Fibroblast of the conjunctiva (primary cell): ENCODE results near the gene PPP1R15B.
"Not testable (repeated sequence)": the region's sequence is repeated elsewhere in the genome, so short reads cannot be mapped to it uniquely, and the experiment has no call there.

Experiments used
- DNase-seq: peaks from one replicate; pipeline ENCODE4 v3.0.0-alpha.2; 2010; ENCODE audit warnings: low read depth

The PPP1R15B gene

GRCh38 chr1:204443871-204444581 is 32.4 kb upstream of the PPP1R15B start:
- no peak for DNase-seq

DNA sequence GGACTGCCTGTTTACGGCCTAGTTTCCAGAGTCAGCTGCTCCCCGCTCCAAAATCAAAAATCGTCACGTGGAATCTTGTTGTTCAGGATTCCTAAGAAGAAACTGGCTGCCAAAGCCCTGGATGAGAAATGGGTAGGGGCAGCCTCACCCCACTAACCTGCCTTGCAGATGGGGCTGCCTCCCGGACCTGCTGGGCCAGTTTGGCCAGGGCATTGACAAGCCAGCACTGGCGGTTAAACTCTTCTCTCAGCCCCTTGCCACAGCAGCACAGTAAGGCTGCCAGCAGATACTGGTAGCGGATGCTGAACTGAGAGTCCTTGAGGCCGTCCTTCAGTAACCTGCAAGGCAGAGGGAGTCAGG is 31.6 kb upstream of the PPP1R15B start:
- DNase-seq: no peak

DNA sequence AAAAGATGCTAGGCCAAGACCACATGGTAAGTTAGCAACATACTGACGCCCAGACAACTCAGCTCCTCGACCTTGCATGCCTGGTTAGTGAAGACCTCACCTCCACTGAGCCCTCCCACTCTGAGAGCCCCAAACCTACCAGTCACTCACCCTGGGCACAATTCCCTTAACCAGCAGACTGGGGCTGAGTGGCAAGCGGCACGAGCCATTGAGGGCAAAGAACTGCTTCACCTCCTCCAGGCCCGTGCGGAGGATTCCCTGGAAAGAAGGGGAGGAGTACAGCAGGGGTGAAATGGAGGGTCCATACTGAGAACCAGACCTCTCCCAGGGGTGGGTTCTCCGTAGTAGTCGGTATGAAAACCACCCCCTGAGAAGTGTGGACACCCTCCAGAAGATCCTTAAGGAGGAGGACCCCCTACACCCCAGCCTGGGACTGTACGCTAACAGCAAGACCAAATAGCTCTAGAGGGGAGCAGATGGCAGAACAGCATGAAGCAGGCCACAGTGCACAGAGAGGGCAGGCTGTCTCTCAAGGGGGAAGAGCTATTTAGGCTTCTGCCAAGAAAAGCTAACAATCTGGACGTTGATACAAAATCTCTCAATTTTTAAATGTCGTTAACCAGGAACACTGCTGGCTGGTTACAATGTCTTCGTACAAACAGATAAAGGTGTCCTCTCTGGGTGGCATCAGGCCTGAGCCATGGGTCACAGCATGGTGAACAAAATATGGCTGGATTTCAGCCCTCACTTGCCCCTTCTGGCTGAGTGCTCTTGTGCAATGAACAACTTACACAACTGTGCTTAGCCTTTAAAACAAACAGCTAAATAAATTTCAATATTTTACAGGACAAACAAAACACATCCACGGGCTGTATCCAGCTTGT is 31.0 kb upstream of the PPP1R15B start:
- no peak for DNase-seq

GRCh38 chr1:204441558-204441957 is 29.9 kb upstream of the PPP1R15B start:
- no peak for DNase-seq

- DNase-seq: no peak
These were observed 28.2 kb upstream of the PPP1R15B start for GRCh38 chr1:204439621-204440375.

- peak; percentile 94 for DNase-seq
These were observed 27.0 kb upstream of the PPP1R15B start for GRCh38 chr1:204438628-204439027.

DNA sequence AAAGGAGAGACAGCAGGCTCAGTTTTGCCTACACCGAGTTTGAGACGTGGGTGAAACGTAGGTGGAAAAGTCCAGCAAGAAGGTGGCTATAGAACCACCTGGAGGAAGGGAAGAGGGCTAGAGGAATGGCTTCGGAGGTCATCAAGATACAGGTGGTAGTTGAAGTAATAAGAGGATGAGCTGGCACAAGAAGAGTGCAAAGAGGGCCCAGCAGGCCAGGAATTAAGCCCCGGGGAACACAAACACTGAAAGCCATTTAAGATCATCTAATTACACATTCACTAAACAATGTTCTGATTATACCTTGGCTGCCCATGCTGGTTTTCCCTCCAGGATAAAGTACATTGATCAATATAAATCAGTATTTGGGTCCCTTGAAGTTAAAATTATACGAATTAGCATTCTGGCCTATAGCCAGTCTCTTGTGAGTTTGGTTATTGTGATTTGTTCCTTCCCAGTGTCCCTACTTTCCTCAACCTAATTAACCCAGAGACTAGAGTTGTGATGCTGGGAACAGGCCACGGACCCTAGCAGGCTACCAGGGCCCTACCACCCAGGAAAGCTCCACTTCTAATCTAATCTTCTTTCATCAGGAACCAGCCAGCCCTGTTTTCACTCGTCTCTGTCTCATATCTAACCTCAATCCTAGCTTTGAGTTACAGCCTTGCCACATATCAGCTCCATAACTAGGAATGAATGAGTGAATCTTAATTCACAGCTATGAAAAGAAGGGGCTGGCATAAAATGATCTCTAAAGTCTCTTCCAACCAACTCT is 26.4 kb upstream of the PPP1R15B start:
- DNase-seq: no peak

GRCh38 chr1:204435872-204436271 is 24.3 kb upstream of the PPP1R15B start:
- DNase-seq: no peak

GRCh38 chr1:204435381-204435831 is 23.8 kb upstream of the PPP1R15B start:
- peak; percentile 77 for DNase-seq

- DNase-seq: no peak
These were observed 22.6 kb upstream of the PPP1R15B start for GRCh38 chr1:204434116-204434755.

- DNase-seq: no peak
These were observed 21.1 kb upstream of the PPP1R15B start for GRCh38 chr1:204432708-204433107.

GRCh38 chr1:204431310-204432184 is 19.9 kb upstream of the PPP1R15B start:
- DNase-seq: peak; percentile 75

DNA sequence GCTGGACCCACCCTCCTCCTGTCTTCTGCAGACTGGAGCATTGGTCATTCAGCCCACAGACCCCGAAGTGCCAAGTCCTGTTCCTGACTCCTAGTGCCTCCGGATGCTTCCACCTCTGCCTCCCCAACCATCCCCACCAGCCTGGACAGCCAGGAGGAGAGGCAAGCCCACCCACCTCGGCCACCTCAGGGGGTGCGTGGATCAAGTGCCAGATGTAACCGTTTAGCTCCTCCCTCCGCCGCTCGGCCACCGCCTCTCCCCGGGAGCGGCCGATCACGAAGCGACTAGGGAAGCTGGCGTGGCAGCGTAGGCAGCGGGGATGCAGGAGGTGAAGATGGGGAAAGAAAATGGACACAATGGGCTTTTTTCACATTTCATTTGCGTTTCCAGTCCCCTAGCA is 18.1 kb upstream of the PPP1R15B start:
- DNase-seq: no peak

- DNase-seq: no peak
These were observed 15.5 kb upstream of the PPP1R15B start for GRCh38 chr1:204426971-204427701.

- no peak for DNase-seq
These were observed 14.9 kb upstream of the PPP1R15B start for GRCh38 chr1:204426474-204426873.

- no peak for DNase-seq
These were observed 14.4 kb upstream of the PPP1R15B start for GRCh38 chr1:204426035-204426436.

DNA sequence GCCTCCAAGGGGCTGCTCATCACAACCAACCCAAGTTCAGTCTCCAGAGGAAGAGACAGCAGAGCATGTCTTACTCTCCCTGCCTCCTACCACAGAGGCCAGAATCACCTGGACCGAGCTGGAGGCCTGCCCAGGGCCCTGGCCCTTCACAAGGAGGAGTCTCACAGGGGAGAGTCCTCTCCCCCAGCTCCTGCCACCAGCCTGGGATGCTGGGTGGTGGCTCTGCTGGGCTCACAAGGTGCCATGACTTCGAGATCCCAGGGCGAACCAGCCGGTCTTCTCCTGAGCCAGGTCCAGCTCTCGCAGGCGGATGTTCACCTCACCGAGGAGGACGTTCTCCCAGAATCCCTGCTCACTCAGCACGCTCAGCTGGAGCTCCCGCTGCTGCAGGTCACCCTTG is 13.0 kb upstream of the PPP1R15B start:
- no peak for DNase-seq

DNA sequence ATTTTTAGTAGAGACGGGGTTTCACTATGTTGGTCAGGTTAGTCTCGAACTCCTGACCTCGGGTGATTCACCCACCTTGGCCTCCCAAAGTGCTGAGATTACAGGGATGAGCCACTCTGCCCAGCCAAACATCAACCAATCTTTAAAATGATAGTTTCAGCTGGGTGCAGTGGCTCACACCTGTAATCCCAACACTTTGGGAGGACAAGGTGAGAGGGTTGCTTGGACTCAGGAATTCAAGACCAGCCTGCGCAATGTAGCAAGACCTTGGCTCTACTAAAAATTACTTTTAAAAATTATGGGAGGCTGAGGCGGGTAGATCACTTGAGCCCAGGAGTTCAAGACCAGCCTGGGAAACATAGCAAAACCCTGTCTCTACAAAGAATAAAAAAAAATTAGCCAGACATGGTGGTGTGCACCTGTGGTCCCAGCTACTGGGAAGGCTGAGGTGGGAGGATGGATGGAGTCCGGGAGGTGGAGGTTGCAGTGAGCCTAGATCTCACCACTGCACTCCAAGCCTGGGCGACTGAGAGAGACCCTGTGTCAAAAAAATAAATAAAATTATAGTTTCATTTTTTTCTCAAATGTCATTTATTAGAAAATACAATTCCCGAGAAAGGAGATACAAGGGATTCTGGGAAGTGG is 10.6 kb upstream of the PPP1R15B start:
- DNase-seq: not testable (repeated sequence)

- no peak for DNase-seq
These were observed 9.8 kb upstream of the PPP1R15B start for GRCh38 chr1:204421441-204421840.
